Type B pancreatic cell (in vitro differentiated cells): ENCODE measurements around the gene AQP6. TPM values are rescaled to one million over a fixed set of nuclear protein-coding genes. Genes with fewer than 3 reads are reported as not detected.
A peak's percentile ranks its signal among the peaks of the same experiment; 100 is the strongest.

Experiments
- DNase-seq: peaks from one replicate; pipeline ENCODE4 v3.0.0; 2021; ENCODE audit warnings: mixed read lengths; ENCODE audit not compliant: unreplicated experiment; ENCODE audit errors: extremely low spot score
- H3K27ac Mint-ChIP-seq: 2 replicates; pipeline ENCODE4 v1.8.0; 2021; ENCODE audit warnings: mild to moderate bottlenecking, mixed read lengths
- H3K27me3 Mint-ChIP-seq: 2 replicates; pipeline ENCODE4 v1.8.0; 2021; ENCODE audit warnings: mixed read lengths
- H3K36me3 Mint-ChIP-seq: 2 replicates; pipeline ENCODE4 v1.8.0; 2021; ENCODE audit warnings: mixed read lengths
- H3K4me1 Mint-ChIP-seq: one replicate; pipeline ENCODE4 v1.8.0; 2021; ENCODE audit warnings: mixed read lengths; ENCODE audit not compliant: unreplicated experiment
- H3K4me3 Mint-ChIP-seq: 2 replicates; pipeline ENCODE4 v1.8.0; 2021; ENCODE audit warnings: mild to moderate bottlenecking, mixed read lengths
- H3K9me3 Mint-ChIP-seq: 2 replicates; pipeline ENCODE4 v1.8.0; 2021; ENCODE audit warnings: mixed read lengths
- CTCF ChIP-seq: fragments of 200-600 bp; sonication (generic); conservative IDR thresholded peaks from 2 replicates; pipeline ENCODE4 v1.5.0; 2021; ENCODE audit warnings: antibody characterized with exemption, mild to moderate bottlenecking
- total RNA-seq: library from RNA; stranded (reverse); gene quantifications from 2 replicates; pipeline ENCODE4 v1.2.1, GENCODE V29; 2021; ENCODE audit warnings: low replicate concordance

Gene AQP6
- total RNA-seq, 1 donor from 2014 or later = 0.22 TPM

GRCh38 chr12:49943625-49943960 lies 29.2 kb upstream of the AQP6 start:
- Mint-ChIP-seq H3K4me3 (no peak overlapping the region), H3K9me3 (no peaks in the 10 kb centered on the region), H3K36me3 (no peaks in the 10 kb centered on the region), H3K27ac (peak overlapping the region; percentile 26), H3K27me3 (peaks cover 3% of the 10 kb centered on the region), H3K4me1 (peaks cover 38% of the 10 kb centered on the region)
- no peak for DNase-seq
- TF ChIP-seq CTCF = no peak

DNA sequence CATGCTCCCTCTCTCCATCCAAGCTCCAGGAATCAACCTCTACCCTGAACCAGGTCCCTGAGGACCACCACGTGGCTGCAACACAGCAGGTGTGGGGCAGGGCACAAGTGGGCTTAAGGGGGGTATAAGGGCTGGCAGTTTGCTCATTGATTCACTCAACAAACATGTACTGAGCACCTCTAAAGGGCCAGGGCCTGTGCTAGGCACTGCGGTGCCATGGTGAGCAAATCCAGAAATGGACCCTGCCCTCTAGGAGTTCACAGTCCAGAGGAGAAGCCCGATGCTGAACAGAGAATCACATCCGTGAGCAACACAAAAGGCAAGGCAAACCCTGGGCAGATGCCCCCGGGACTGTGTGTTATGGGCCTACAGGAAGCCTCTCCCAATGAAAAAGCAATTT lies 28.7 kb upstream of the AQP6 start:
- no peak for TF ChIP-seq CTCF
- Mint-ChIP-seq H3K4me1 (peaks cover 38% of the 10 kb centered on the region), H3K27ac (peak overlapping the region; percentile 26), H3K27me3 (peaks cover 3% of the 10 kb centered on the region), H3K4me3 (no peak overlapping the region), H3K9me3 (no peaks in the 10 kb centered on the region), H3K36me3 (no peaks in the 10 kb centered on the region)
- DNase-seq = no peak

DNA sequence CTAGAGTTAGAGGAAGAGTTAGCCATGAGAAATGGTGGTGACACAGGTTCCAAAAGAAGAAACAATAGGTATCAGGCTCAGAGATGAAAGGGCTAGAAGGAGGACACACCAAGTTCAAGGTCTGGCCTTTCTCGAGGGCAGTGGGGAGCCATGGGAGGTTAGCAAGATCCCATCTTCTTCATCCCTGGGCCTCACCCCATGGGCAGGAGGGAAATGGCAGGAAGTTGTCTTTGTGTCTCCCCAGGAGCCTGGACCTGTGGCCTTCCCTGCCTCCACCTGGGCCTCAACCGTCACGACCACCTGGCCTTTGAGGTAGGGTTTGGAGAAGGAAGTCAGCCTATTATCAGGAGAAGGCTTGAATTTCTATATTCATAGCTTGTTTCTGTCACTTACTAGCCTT lies 28.0 kb upstream of the AQP6 start:
- no peaks in the 10 kb centered on the region for H3K9me3 Mint-ChIP-seq
- no peak for DNase-seq
- no peak overlapping the region for H3K27ac Mint-ChIP-seq
- peaks cover 40% of the 10 kb centered on the region for H3K4me1 Mint-ChIP-seq
- H3K36me3 Mint-ChIP-seq = no peaks in the 10 kb centered on the region
- no peak for TF ChIP-seq CTCF
- H3K4me3 Mint-ChIP-seq = no peak overlapping the region
- peaks cover 3% of the 10 kb centered on the region for H3K27me3 Mint-ChIP-seq

DNA sequence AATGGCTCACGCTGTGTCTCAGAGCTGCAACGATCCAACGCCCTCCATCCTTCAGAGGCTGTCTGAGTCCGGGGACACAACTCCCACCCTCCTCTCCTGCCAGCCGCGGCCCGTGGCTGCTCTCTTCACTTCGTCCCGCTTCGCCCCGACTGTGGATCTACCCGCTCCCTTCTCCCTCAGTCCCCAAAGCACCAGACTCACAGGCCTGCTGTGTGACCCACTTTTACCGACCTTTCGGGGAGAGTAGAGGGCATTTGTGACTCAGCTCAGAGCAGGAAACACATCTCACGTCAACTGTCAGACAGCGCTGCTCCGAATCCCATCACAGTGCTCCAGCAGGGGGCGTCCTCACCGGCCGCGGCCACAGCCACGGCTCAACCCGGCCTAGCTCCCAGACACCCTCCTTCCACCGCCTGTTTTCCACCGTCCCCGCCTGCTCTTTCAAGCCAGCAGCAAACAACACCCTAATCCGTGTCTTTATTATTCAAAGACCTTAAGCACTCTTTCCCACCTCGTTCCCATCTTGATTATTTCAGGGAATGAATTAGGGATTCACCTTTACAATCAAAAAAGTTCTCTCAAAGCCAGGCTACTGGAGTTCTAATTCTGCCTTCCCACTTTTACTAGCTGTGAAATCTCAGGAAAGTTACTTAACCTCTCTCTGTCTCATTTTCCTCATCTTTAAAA lies 27.2 kb upstream of the AQP6 start:
- Mint-ChIP-seq H3K27me3 (peaks cover 3% of the 10 kb centered on the region), H3K4me3 (peak overlapping the region; percentile 85), H3K27ac (peak overlapping the region; percentile 87), H3K9me3 (no peaks in the 10 kb centered on the region), H3K4me1 (peaks cover 46% of the 10 kb centered on the region), H3K36me3 (no peaks in the 10 kb centered on the region)
- peak; percentile 85 for DNase-seq
- peak; percentile 98 for TF ChIP-seq CTCF

- H3K9me3 Mint-ChIP-seq = no peaks in the 10 kb centered on the region
- H3K27ac Mint-ChIP-seq = peak overlapping the region; percentile 87
- H3K4me3 Mint-ChIP-seq = peak overlapping the region; percentile 85
- H3K36me3 Mint-ChIP-seq = no peaks in the 10 kb centered on the region
- H3K4me1 Mint-ChIP-seq = peaks cover 46% of the 10 kb centered on the region
- peaks cover 3% of the 10 kb centered on the region for H3K27me3 Mint-ChIP-seq
- DNase-seq = no peak
- TF ChIP-seq CTCF = no peak
Observed at GRCh38 chr12:49946086-49946485, 26.7 kb upstream of the AQP6 start.
